GM12878 (cell line): ENCODE measurements around the gene INO80B. TPM values are rescaled to one million over a fixed set of nuclear protein-coding genes. Genes with fewer than 3 reads are reported as not detected.
A peak's percentile ranks its signal among the peaks of the same experiment; 100 is the strongest.

Experiments
- ATAC-seq: fragments of 200-7000 bp; cut with Tn5 transposase; 3 replicates; pipeline ENCODE4 v1.9.1; 2020; ENCODE audit warnings: mild to moderate bottlenecking, moderate library complexity
- BruUV-seq: library from RNA; stranded (reverse); fragments of 400-500 nt; replicated peaks from 2 replicates; lab custom pipeline; 2021; lab: Mats Ljungman, UMichigan
- CTCF ChIA-PET: fragments of 300-600 bp; sonication (Branson Sonifier 250); formaldehyde crosslinking; extraction: SDS; loops from one replicate; lab custom pipeline; 2021; ENCODE audit warnings: inconsistent platforms; lab: Yijun Ruan, JAX
- POLR2A ChIA-PET: fragments of 350-600 bp; formaldehyde crosslinking; extraction: SDS; loops from one replicate; lab custom pipeline; 2021; ENCODE audit warnings: inconsistent platforms; lab: Charles Lee
- RAD21 ChIA-PET: fragments of 300-600 bp; sonication (Branson Sonifier 250); formaldehyde crosslinking; loops from one replicate; lab custom pipeline; 2023; ENCODE audit warnings: antibody characterized with exemption; ENCODE audit not compliant: unreplicated experiment; lab: Charles Lee
- SMC1A ChIA-PET: fragments of 300-600 bp; sonication (Branson Sonifier 250); formaldehyde crosslinking; loops from one replicate; lab custom pipeline; 2023; ENCODE audit not compliant: unreplicated experiment, uncharacterized antibody; lab: Charles Lee
- DNase-seq: peaks from one replicate; pipeline ENCODE4 v3.0.0-alpha.2; 2011; ENCODE audit warnings: low read depth, low spot score
- FAIRE-seq: peaks from 3 replicates; lab custom pipeline; 2011; peaks lifted over from hg19 to GRCh38; lab: Jason Lieb, UNC
- H2AFZ ChIP-seq: 2 replicates; pipeline ENCODE4 v1.6.0; 2011; ENCODE audit warnings: low read depth, low read length, control low read depth; ENCODE audit not compliant: control insufficient read depth
- H3K27ac ChIP-seq: 2 replicates; pipeline ENCODE4 v1.5.1; 2011; ENCODE audit warnings: control low read depth; ENCODE audit not compliant: control insufficient read depth, insufficient read depth
- H3K27me3 ChIP-seq, 2 experiments: replicated peaks in 1 of 2; 2 replicates each; pipeline versions ENCODE4 v1.6.0 to v1.6.1; 2011; ENCODE audit warnings: low read length in 1 of 2; ENCODE audit not compliant: control insufficient read depth in 2 of 2, insufficient read depth in 2 of 2
- H3K36me3 ChIP-seq, 2 experiments: 2 replicates each; pipeline ENCODE4 v1.5.1; 2011; ENCODE audit warnings: low read length in 1 of 2; ENCODE audit not compliant: control insufficient read depth in 2 of 2, insufficient read depth in 2 of 2
- H3K4me1 ChIP-seq: 2 replicates; pipeline ENCODE4 v1.6.1; 2011; ENCODE audit warnings: mild to moderate bottlenecking, low read length, moderate library complexity, mixed read lengths; ENCODE audit not compliant: control insufficient read depth, insufficient read depth
- H3K4me2 ChIP-seq: 2 replicates; pipeline ENCODE4 v1.6.0; 2011; ENCODE audit warnings: control low read depth; ENCODE audit not compliant: control insufficient read depth, insufficient read depth
- H3K4me3 ChIP-seq: fragments of 200-600 bp; sonication (generic); 2 replicates; pipeline ENCODE4 v1.5.1; 2016
- H3K79me2 ChIP-seq: 2 replicates; pipeline ENCODE4 v1.6.0; 2011; ENCODE audit warnings: low read length; ENCODE audit not compliant: control insufficient read depth, insufficient read depth
- H3K9ac ChIP-seq: 2 replicates; pipeline ENCODE4 v1.8.0; 2011; ENCODE audit warnings: low read length, control low read depth, mixed read lengths; ENCODE audit not compliant: control insufficient read depth, insufficient read depth
- H3K9me3 ChIP-seq: replicated peaks from 3 replicates; pipeline ENCODE4 v1.5.1; 2011; ENCODE audit warnings: mild to moderate bottlenecking, low read length; ENCODE audit not compliant: control insufficient read depth, insufficient read depth
- H4K20me1 ChIP-seq: 2 replicates; pipeline ENCODE4 v1.6.0; 2011; ENCODE audit not compliant: control insufficient read depth, insufficient read depth
- ATF7 ChIP-seq: fragments of 450-650 bp; IDR thresholded peaks from 2 replicates; pipeline ENCODE4 v1.6.1; 2016; ENCODE audit warnings: low read depth, mild to moderate bottlenecking
- CHD1 ChIP-seq: IDR thresholded peaks from 2 replicates; pipeline ENCODE4 v1.6.1; 2012; ENCODE audit warnings: low read depth, low read length, improper control_type of control experiment
- CHD4 ChIP-seq: fragments of 200-600 bp; sonication (generic); IDR thresholded peaks from 2 replicates; pipeline ENCODE4 v1.6.1; 2016; ENCODE audit warnings: mild to moderate bottlenecking
- DPF2 ChIP-seq: fragments of 450-650 bp; IDR thresholded peaks from 2 replicates; pipeline ENCODE4 v1.6.1; 2017; ENCODE audit warnings: mild to moderate bottlenecking
- EED ChIP-seq: sonication (generic); IDR thresholded peaks from 2 replicates; pipeline ENCODE4 v1.6.1; 2016; ENCODE audit warnings: antibody characterized with exemption, low read depth
- ESRRA ChIP-seq: IDR thresholded peaks from 2 replicates; pipeline ENCODE4 v1.6.1; 2012; ENCODE audit warnings: mild to moderate bottlenecking, low read length, improper control_type of control experiment
- IKZF1 ChIP-seq: fragments of 450-650 bp; conservative IDR thresholded peaks from 2 replicates; pipeline ENCODE4 v1.6.1; 2017; ENCODE audit warnings: antibody characterized with exemption, mild to moderate bottlenecking
- JUNB ChIP-seq: IDR thresholded peaks from 2 replicates; pipeline ENCODE4 v1.6.1; 2016; ENCODE audit warnings: antibody characterized with exemption, mild to moderate bottlenecking
- MEF2B ChIP-seq: fragments of 450-650 bp; IDR thresholded peaks from 2 replicates; pipeline ENCODE4 v1.6.1; 2018; ENCODE audit warnings: mild to moderate bottlenecking, moderate library complexity; ENCODE audit not compliant: partially characterized antibody, poor library complexity, severe bottlenecking
- NBN ChIP-seq: fragments of 450-650 bp; IDR thresholded peaks from 2 replicates; pipeline ENCODE4 v1.6.1; 2016
- NFXL1 ChIP-seq: fragments of 450-650 bp; IDR thresholded peaks from 2 replicates; pipeline ENCODE4 v1.6.1; 2017; ENCODE audit warnings: antibody characterized with exemption, mild to moderate bottlenecking, borderline replicate concordance
- NR2C1 ChIP-seq: fragments of 450-650 bp; IDR thresholded peaks from 2 replicates; pipeline ENCODE4 v1.6.1; 2017; ENCODE audit warnings: antibody characterized with exemption, mild to moderate bottlenecking, moderate library complexity
- RCOR1 ChIP-seq: conservative IDR thresholded peaks from 2 replicates; pipeline ENCODE4 v1.6.1; 2012; ENCODE audit warnings: low read depth, low read length, improper control_type of control experiment
- RFX5 ChIP-seq: IDR thresholded peaks from 2 replicates; pipeline ENCODE4 v1.6.1; 2011; ENCODE audit warnings: low read depth, low read length, improper control_type of control experiment
- SREBF2 ChIP-seq: IDR thresholded peaks from 2 replicates; pipeline ENCODE4 v1.6.1; 2012; ENCODE audit warnings: mild to moderate bottlenecking, low read length
- ZNF207 ChIP-seq: fragments of 450-650 bp; IDR thresholded peaks from 2 replicates; pipeline ENCODE4 v1.6.1; 2014; ENCODE audit warnings: antibody characterized with exemption, mild to moderate bottlenecking, borderline replicate concordance
- ZNF274 ChIP-seq: IDR thresholded peaks from one replicate; pipeline ENCODE4 v1.8.0; 2011; ENCODE audit not compliant: insufficient read length, insufficient read depth
- ZZZ3 ChIP-seq: IDR thresholded peaks from 2 replicates; pipeline ENCODE4 v1.6.1; 2011; ENCODE audit warnings: low read depth; ENCODE audit not compliant: control insufficient read depth, insufficient read length
- WGBS: methylation state at CpG from one replicate; pipeline ENCODE4 v1.1.6; 2016; ENCODE audit warnings: low lambda C conversion rate; ENCODE audit not compliant: insufficient replicate concordance, insufficient coverage; ENCODE audit errors: missing lambda C conversion rate; 5-methylcytosine and 5-hydroxymethylcytosine counted together
- in situ Hi-C: fragments of 300-500 bp; cut with MboI; formaldehyde crosslinking; loops from 9 replicates; pipeline ENCODE4 v1.14.3; 2018; ENCODE audit warnings: mixed read lengths
- intact Hi-C: fragments of 100-400 bp; cut with micrococcal nuclease; formaldehyde crosslinking; loops from one replicate; pipeline ENCODE4 v1.14.2; 2022; ENCODE audit not compliant: unreplicated experiment
- polyA plus RNA-seq, 11 experiments: library from polyadenylated mRNA; depleted of rRNA in 4 of 11; unstranded in 6 of 11; stranded (reverse) in 5 of 11; fragments of >200 nt; fragmentation: Nextera tagmentation in 4 of 11; fragmentation: Illumina TruSeq in 1 of 11; extraction: Ambion mirVana in 4 of 11; extraction: Trizol in 1 of 11; gene quantifications; 1 replicate in 1 of 11; 2 replicates in 10 of 11; pipeline versions ENCODE4 v1.2.1 to v1.2.3, GENCODE V29; 2011 to 2016; ENCODE audit warnings: inconsistent platforms in 2 of 11, missing spikeins in 2 of 11, low read depth in 1 of 11
- total RNA-seq, 4 experiments: library from RNA; depleted of rRNA in 3 of 4; stranded (reverse); fragments of >200 nt in 3 of 4; fragmentation: Illumina TruSeq in 1 of 4; extraction: Trizol in 1 of 4; gene quantifications; 2 replicates each; pipeline versions ENCODE4 v1.2.1 to v1.2.3, GENCODE V29; 2013 to 2021
- TF ChIP-seq, protein P1 (sequence below): fragments of 450-650 bp; IDR thresholded peaks from 2 replicates; pipeline ENCODE4 v1.6.1; 2014; ENCODE audit warnings: mild to moderate bottlenecking
- TF ChIP-seq, protein P2 (sequence below): IDR thresholded peaks from 2 replicates; pipeline ENCODE4 v1.6.1; 2012; ENCODE audit warnings: improper control_type of control experiment, low read depth, low read length; ENCODE audit not compliant: insufficient replicate concordance

INO80B gene
- total and polyA plus RNA-seq, 10 of the 15 experiments (the other 5 are each of a cell fraction or from before 2014, with no cell fraction given): 1.3 to 26.7 (median 11.1) TPM

DNA sequence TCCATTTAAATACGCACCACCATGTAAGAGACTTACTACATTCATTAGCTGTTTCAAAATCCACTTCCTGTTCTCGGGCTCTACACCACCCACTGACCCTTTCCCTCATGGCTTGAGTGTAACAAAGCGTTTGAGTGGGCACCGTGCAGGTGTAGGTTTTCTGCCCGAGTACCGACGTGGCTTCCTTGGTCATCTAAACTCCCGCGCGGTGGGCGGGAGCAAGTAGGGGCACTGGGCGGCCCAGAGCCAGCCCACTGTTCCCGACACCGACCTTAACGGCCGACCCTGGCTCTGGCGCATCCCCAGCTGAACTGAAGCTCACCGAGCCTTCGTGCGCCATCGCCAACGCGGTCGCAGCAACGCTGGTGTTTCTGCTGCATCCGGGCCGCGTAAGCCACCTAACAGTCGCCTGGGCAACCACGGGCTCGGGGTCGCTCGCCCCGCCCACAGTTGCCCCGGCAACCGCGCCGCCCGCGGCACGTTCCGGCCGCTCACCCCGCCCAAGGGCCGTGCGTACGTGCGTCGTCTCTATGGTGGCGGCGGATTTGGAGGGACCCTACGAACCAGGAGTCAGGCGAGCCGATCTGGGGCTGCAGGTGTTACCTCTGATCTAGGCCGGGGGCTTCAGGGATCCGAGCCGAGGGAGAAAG, 33.5 kb upstream of the INO80B start, which contains the start of the genes C2orf81 and WDR54:
TSS of gene C2orf81 (minus strand) at position 399 of the 650 bp plus-strand sequence. CDS start at position 340, 59 bp downstream.
TSS of gene WDR54 (plus strand) at position 510 of the 650 bp plus-strand sequence. CDS start 424 bp downstream, outside the sequence.
- peak; percentile 95 for FAIRE-seq
- CTCF ChIA-PET: interaction anchor here (0.8 to 1.5 kb wide), 9 partner anchors 19 to 296 kb away, joined by 3 to 6 read pairs (median 3); no protein-coding TSS in a partner anchor
- TF ChIP-seq RFX5 (peak; percentile 54; the same call in 1 of the 2 replicates), RCOR1 (no peak), SREBF2 (peak; percentile 8; the same call in 1 of the 2 replicates), NFXL1 (no peak), ESRRA (peak; percentile 68; the same call in 1 of the 2 replicates), IKZF1 (peak; percentile 54; the same call in 1 of the 2 replicates), NBN (peak; percentile 55), MEF2B (peak; percentile 81), ZZZ3 (no peak), DPF2 (peak; percentile 69), EED (no peak), CHD4 (no peak), JUNB (no peak), ZNF274 (no peak), CHD1 (no peak), NR2C1 (peak; percentile 25; the same call in 1 of the 2 replicates), ATF7 (no peak), ZNF207 (peak; percentile 82; the same call in 1 of the 2 replicates)
- TF ChIP-seq, protein P1, sequence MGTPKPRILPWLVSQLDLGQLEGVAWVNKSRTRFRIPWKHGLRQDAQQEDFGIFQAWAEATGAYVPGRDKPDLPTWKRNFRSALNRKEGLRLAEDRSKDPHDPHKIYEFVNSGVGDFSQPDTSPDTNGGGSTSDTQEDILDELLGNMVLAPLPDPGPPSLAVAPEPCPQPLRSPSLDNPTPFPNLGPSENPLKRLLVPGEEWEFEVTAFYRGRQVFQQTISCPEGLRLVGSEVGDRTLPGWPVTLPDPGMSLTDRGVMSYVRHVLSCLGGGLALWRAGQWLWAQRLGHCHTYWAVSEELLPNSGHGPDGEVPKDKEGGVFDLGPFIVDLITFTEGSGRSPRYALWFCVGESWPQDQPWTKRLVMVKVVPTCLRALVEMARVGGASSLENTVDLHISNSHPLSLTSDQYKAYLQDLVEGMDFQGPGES: no peak
- TF ChIP-seq, protein P2, sequence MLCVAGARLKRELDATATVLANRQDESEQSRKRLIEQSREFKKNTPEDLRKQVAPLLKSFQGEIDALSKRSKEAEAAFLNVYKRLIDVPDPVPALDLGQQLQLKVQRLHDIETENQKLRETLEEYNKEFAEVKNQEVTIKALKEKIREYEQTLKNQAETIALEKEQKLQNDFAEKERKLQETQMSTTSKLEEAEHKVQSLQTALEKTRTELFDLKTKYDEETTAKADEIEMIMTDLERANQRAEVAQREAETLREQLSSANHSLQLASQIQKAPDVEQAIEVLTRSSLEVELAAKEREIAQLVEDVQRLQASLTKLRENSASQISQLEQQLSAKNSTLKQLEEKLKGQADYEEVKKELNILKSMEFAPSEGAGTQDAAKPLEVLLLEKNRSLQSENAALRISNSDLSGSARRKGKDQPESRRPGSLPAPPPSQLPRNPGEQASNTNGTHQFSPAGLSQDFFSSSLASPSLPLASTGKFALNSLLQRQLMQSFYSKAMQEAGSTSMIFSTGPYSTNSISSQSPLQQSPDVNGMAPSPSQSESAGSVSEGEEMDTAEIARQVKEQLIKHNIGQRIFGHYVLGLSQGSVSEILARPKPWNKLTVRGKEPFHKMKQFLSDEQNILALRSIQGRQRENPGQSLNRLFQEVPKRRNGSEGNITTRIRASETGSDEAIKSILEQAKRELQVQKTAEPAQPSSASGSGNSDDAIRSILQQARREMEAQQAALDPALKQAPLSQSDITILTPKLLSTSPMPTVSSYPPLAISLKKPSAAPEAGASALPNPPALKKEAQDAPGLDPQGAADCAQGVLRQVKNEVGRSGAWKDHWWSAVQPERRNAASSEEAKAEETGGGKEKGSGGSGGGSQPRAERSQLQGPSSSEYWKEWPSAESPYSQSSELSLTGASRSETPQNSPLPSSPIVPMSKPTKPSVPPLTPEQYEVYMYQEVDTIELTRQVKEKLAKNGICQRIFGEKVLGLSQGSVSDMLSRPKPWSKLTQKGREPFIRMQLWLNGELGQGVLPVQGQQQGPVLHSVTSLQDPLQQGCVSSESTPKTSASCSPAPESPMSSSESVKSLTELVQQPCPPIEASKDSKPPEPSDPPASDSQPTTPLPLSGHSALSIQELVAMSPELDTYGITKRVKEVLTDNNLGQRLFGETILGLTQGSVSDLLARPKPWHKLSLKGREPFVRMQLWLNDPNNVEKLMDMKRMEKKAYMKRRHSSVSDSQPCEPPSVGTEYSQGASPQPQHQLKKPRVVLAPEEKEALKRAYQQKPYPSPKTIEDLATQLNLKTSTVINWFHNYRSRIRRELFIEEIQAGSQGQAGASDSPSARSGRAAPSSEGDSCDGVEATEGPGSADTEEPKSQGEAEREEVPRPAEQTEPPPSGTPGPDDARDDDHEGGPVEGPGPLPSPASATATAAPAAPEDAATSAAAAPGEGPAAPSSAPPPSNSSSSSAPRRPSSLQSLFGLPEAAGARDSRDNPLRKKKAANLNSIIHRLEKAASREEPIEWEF: no peak

More for the DNA sequence above, 33.5 kb upstream of the INO80B start, which contains the start of the genes C2orf81 and WDR54:
- POLR2A ChIA-PET: interaction anchor here (1.0 to 1.9 kb wide), 10 partner anchors 11 to 146 kb away, joined by 3 to 21 read pairs (median 5); partner anchors contain the start of genes INO80B, MRPL53 and WBP1
- SMC1A ChIA-PET: interaction anchor here (0.7 to 3.0 kb wide), 9 partner anchors 13 to 168 kb away, joined by 3 to 24 read pairs (median 3); partner anchors contain the start of genes INO80B and WBP1
- intact Hi-C loops (loop anchor here (2.0 kb wide), 1 partner anchor 33 kb away; the partner anchor contains the start of gene INO80B), in situ Hi-C loops (no loop called here)
- H2AFZ ChIP-seq: peak within 1 kb of the TSS; percentile 92
- H3K27ac ChIP-seq: peak within 1 kb of the TSS; percentile 80
- peaks cover 9% of the 10 kb centered on the region for H3K79me2 ChIP-seq
- RAD21 ChIA-PET: interaction anchor here (0.9 to 2.4 kb wide), 8 partner anchors 15 to 146 kb away, joined by 3 to 11 read pairs (median 5); partner anchors contain the start of genes HTRA2, INO80B and WBP1
- H3K4me1 ChIP-seq: peaks cover 22% of the 10 kb centered on the region
- no peaks in the 10 kb centered on the region for H3K27me3 ChIP-seq
- peak; percentile 84 for DNase-seq
- under 1% methylated on average over 56 of the region's 57 CpGs for WGBS
- H3K9ac ChIP-seq: peak within 1 kb of the TSS; percentile 62
- H4K20me1 ChIP-seq: no peaks in the 10 kb centered on the region
- H3K4me3 ChIP-seq: peak within 1 kb of the TSS; percentile 78
- peak; percentile 96 for ATAC-seq
- no peaks in the 10 kb centered on the region for H3K9me3 ChIP-seq
- H3K36me3 ChIP-seq: peaks cover 0 to 12% of the 10 kb centered on the region in 2 experiments; a peak in 1 of 4 replicates
- peak within 1 kb of the TSS; percentile 83 for H3K4me2 ChIP-seq
- no TSS peak for BruUV-seq
